Measurements from ENCODE around the gene PSMD2.

Gene PSMD2

DNA sequence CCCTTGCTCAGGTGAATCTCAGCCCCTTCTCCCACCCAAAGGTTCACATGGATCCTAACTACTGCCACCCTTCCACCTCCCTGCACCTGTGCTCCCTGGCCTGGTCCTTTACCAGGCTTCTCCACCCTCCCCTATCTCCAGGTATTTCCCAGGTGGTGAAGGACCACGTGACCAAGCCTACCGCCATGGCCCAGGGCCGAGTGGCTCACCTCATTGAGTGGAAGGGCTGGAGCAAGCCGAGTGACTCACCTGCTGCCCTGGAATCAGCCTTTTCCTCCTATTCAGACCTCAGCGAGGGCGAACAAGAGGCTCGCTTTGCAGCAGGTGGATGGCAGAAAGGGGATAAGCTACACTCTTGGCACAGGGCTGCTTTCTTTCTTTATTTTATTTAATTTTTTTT, 42.9 kb downstream of the PSMD2 start:
- DNase-seq: no peak

DNA sequence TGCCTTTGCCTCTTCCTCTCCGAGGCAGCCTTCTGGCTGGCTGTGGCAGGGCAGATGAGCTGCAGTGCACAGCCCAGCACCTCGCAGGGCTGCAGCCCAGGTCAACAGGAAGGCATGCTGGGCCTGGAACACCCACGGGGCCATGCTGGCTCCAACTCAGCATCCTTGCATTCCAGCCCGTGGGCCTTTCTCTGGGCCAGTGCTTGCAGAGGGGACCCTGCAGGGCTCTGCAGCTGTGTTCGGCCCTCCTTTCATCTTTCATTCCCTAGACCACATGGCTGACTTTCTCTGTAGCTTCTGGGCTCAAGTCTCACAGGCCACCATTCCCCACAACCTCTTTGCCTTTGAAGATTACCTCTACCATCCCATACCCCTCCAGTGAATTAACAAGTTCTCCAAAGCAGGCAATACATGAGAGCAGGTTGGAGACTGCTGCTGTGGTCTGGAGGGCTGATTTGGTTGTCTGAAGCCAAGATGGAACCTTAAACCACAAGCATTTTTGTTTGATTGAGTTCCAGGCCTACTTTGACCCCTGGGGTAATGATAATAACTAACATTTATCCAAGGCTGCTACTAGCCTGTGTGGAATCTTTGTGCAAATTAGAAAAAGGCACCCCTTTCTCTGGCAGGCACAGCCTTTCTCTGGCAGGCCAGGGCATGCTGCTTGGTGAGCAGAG, 44.3 kb downstream of the PSMD2 start:
- DNase-seq: no peak

DNA sequence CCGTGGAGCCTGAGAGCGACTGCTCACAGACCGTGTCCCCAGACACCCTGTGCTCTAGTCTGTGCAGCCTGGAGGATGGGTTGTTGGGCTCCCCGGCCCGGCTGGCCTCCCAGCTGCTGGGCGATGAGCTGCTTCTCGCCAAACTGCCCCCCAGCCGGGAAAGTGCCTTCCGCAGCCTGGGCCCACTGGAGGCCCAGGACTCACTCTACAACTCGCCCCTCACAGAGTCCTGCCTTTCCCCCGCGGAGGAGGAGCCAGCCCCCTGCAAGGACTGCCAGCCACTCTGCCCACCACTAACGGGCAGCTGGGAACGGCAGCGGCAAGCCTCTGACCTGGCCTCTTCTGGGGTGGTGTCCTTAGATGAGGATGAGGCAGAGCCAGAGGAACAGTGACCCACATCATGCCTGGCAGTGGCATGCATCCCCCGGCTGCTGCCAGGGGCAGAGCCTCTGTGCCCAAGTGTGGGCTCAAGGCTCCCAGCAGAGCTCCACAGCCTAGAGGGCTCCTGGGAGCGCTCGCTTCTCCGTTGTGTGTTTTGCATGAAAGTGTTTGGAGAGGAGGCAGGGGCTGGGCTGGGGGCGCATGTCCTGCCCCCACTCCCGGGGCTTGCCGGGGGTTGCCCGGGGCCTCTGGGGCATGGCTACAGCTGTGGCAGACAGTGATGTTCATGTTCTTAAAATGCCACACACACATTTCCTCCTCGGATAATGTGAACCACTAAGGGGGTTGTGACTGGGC, 45.7 kb downstream of the PSMD2 start:
- DNase-seq: no peak

DNA sequence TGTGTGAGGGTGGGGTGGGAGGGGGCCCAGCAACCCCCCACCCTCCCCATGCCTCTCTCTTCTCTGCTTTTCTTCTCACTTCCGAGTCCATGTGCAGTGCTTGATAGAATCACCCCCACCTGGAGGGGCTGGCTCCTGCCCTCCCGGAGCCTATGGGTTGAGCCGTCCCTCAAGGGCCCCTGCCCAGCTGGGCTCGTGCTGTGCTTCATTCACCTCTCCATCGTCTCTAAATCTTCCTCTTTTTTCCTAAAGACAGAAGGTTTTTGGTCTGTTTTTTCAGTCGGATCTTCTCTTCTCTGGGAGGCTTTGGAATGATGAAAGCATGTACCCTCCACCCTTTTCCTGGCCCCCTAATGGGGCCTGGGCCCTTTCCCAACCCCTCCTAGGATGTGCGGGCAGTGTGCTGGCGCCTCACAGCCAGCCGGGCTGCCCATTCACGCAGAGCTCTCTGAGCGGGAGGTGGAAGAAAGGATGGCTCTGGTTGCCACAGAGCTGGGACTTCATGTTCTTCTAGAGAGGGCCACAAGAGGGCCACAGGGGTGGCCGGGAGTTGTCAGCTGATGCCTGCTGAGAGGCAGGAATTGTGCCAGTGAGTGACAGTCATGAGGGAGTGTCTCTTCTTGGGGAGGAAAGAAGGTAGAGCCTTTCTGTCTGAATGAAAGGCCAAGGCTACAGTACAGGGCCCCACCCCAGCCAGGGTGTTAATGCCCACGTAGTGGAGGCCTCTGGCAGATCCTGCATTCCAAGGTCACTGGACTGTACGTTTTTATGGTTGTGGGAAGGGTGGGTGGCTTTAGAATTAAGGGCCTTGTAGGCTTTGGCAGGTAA, 46.5 kb downstream of the PSMD2 start:
- DNase-seq: no peak

DNA sequence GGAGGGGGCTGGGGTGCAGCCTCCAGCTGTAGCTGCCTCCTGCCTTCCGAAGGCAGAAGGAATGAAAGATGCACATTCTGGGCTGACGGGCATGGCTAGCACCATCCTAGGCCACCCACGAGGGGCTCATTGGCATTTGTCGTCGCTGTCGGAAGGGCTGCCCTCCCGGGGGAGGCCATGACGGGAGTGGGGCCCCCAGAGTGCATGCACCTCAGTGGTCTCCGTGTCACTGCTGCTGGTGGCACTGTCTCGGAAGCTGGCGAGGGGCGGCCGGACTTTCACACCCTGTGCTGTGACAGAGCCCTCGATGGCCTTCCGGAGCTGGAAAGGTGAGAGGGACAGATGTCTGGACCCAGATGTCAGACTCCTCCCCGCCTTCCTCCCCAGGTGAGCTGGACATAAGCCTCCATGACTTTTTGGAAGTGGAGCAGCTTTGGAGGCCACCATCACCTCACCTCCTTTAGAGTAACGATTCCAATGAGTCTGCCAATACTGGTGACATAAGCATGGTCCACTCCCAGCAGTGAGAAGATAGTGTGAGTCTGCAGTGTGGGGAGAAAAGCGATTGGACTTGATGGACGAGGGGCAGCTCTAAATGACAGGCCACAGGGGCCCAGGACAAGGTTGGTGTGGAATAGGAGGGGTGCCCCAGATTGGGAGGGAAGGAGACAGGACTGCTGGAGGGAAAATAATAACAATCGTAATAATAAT, 47.6 kb downstream of the PSMD2 start:
- DNase-seq: no peak

DNA sequence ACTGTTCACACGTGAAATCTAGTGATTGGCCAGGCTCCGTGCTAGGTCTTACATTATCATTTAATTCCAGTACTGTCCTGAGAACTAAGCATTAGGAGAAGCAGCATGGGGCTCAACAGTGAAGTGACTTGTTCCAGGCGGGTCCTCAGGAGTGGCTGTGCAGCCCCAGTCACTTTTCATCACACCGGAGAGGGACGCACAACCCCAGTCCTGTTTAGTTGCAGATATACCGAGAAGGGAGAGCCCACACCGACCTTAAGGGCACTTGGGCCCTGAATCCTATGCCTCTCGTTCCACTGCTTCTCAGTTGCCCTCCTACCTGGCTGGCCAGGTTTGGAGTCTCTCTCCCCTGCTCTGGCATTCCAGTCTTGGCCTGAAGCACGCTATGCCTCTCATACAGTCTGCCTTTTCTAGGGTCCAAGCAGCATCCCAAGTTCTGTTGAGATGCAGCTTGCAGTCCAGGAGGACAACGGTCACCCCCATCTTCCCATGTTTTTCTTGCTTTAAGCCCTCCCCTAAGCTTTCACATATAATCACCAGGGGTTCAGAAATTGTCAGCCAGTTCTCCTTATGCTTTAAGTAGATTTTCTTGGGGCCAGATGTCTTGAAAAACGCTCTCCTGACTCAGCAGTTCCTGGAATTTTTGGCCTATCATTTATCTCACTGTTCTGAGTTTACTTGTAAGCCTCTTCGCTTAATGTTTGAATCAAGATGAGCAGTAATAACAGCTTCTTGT, 48.4 kb downstream of the PSMD2 start:
- no peak for DNase-seq

DNA sequence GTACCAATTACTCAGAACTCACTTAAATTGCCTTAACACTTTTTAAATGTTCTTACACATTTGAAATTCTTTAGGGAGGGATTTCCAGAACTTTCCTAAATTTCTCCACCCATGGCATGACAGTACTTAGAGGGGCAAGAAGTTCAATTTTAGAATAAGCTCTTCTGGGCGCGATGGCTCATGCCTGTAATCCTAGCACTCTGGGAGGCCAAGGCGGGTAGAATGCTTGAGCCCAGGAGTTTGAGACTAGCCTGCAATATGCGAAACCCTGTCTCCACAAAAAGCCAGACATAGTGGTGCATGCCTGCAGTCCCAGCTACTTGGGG, 49.0 kb downstream of the PSMD2 start:
- DNase-seq: no peak

DNA sequence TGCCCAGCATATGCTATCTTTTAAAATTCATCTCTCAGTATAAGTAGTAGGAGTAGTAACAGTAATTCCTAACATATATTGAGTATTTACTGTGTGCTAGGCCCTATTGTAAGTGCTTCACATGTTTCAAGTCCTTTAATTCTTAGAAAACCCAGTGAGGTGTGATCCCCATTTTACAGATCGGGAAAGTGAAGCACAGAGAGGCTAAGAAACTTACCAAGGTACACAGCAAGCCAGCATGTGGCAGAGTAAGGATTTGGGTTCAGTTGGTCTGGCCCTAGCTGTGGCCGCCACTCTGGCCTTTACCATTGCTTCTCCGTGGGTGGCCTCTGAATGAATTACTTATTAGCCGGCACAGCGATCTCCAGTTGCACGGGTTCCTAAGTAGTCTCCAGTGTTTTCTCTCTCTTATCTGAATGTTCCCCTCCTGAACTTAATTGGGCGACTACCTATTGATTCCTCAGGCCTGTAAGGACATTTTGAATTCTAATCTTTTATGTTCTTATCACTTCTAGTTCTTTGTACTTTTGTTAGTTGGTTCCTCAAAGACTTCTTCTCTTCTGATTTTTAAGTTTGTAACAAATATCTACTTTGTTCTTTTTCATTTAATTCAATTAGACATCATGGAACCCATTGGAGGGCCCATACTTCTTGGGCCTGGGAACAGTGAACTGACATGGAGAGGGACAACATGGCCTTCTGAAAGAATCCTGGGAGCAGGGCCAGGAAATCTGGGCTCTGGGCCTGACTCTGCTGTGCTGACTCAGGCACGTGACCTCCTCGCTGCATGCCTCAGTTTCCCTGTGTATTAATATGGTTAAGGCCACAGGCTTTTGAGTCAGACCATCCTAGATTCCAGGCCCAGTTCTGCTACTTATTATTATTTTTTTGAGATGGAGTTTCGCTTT, 50.8 kb downstream of the PSMD2 start:
- DNase-seq: no peak

DNA sequence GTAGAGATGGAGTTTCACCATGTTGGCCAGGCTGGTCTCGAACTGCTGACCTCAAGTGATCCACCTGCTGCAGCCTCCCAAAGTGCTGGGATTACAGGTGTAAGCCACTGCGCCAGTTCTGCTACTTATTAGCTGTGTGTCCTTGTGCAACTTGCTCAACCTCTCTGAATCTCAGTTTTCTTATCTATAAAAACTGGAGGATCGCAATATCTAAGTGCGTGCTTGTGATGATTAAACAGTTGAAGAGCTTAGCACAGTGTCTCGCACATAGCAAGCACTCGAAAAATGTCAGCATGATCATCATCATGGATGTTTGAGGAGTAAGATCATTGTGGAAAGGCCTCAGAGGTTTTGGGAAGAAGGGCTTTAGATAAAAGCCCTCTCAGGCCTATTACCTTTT, 51.6 kb downstream of the PSMD2 start:
- no peak for DNase-seq

DNA sequence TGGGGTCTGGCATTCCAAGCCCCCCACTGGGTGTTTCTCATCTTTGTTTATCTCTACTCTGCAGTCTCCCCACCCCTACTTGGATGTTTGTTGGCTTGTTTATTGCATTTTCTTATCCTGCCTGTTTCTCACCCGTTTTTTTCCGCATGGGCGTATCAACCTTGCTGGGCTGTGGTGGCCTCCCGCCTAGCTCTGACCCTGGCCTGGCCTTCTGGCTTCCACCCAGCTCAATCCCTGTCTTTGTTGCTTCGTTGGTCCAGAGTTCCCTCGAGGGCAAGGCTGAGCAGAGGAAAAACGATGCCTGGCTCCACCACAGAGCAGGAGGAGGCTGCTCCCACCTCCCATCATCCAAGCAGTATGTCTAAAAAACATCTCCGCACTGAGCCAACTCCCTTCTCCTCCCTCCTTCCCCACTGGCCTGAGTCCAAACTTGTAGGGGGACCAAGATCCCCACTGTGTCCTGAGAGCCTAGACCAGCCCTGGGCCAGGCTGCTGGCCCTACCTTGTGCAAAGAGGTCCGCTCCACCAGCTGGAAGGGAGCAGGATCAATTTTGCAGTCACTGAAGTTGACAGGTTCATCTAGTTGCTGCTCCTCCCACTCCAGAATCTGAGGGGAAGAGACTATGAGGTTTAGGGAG, 52.6 kb downstream of the PSMD2 start:
- no peak for DNase-seq

DNA sequence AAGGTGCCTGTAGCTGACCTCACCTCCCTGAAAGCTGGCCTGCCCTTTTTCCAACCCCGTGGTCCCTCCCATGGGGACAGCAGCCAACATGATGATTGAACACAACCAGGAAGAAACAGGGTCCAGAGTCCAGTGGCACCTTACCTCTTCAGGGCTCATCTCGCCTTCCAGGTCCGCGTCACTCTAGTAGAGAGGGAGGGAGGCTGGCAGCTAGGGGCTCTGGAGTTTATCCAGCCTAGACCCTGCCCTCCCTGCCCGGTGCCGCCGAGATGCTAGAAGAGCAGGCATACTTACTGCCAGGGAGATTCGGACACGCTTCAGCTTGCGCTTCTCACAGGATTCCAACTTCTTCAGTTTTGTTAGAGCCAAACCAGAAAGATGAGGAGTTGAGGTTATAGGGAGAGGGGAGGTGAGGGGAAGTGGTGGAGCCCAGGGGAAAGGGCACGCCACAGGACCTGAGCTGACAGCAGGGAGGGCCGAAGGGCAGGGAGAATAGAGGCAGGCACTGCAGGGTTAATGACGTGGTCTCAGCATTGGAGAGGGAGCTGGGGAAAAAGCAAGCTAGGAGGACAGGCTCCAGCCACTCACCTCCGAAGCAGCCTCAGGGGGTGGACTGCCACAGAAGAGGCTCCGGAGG, 53.2 kb downstream of the PSMD2 start:
- DNase-seq: no peak

DNA sequence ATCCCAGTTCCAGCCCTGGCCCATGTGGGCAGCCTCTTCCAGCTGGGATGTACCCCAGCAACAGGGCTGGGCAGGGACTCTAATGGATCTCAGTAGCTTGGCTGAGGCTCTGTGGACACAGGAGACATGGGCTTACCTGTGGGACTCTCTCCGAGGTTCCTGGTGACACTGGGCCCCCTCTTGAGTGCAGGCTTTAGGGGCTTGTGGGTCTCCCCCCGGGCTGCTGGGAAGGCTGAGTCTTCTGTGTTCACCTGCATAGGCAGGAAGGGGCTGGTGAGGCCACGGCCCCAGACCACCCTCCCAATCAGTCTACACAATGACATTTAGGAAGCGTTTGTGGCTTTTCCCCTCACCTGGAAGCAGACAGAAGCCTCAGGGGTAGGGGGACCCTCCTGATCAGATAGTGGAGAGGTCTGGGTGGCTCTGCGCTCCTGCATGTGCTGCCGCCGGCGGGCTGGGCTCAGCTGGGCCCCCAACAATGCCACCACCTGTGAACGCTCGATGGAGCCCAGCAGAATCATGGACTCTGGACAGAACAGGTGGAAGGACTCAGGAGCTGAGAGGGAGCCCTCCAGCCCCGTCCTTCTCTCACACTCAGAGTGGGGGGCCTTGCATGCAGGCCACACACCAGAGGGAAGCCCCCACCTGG, 54.0 kb downstream of the PSMD2 start:
- no peak for DNase-seq

DNA sequence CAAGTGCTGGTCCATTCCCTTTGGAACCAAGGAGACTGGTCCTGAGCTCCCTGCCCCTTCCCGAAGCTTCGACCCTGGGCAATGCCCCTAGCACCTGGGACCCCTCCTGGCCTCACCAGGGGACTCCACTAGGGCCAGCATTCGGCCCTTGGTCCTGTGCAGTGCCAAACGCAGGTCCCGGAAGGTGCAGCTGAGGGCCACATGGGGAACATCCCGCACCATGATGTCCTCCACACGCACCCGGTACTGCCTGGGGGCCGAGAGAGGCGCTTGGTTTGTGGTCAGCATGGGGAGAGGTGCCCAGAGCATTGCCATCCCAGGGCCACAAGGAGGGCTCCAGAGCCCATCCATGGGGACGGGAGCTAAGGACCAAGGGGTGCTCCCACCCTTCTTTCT, 54.5 kb downstream of the PSMD2 start:
- no peak for DNase-seq

DNA sequence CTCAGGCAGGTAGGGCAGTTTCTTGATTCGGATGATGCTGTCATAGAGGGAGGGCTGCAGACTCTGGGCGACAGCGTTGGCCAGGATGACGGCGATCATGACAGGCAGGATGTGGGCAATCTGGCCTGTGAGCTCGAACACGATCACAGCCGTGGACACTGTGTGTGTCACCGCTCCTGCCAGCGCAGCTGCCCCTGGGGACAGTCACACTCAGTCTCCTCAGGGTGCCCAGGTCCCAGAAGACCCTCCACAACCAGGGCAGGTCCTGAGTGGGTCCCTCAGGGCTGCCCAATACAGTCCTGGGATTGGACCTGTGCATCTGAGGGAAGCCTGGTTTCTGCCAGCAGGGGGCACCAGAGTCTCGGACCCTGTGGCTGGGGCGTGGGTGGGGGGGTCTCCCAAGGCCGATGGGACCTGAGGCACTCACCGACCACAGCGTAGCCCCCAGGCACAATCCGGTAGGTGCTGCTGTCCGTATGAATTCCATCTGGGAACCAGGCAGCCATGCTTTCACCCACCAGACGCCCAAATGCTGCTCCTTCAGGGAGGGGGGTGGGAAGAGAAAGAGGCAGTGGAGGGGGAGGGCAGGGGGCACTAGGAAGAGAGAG, 55.2 kb downstream of the PSMD2 start:
- DNase-seq: peak; percentile 64

DNA sequence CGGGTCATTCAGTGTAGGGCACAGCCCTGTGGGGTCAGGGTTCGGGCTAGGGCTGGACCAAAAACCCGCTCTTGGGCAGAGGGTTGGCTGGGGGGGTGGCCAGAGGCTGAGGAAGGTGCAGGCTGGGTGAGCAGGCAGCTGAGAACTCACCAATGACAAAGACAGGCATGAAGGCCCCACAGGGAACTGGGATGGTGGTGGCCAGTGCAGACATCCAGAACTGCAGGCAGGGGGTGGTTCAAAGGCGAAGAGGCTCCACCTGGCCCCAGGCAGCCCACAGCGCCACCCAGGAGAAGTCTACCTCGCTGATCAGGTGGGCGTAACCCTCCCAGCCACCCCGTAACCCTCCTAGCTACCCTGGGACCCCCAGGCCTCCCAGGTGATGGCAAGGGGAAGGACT, 55.7 kb downstream of the PSMD2 start:
- DNase-seq: no peak

DNA sequence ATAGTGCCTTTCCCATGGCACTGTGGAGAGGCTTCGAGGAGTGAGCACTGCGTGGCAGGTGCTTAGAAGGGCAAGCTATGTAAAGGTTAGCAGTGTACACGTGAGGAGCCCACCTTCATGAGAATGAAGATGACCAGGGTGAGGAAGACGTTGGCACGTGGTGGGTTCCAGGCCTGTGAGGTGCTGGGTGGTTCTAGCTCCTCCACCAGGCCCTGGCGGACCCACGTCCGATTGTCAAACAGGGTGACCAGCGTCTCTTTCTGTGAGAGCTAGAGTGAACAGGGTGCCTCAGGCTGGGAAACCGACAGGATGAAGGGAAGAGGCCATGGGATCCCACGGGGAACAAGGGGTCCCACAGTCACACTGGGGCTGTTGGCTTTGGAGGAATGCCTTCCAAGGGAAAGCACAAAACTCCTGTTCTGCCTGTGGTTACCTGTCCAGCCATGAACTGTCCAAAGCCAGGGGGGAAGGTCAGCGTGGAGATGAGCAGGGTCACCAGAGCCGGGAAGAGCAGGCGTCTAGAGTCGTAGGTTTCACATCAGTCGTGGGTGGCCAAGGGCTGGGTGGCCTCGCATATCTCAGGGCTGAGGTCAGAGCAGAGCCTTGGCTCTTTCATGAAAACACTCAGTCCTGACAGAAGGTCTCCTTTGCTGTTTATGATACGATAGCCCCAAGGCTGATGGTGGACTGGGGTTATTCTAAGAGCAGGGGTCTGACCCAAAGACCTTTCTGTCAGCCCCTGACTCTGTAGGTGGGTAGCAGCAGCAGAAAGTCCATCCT, 56.4 kb downstream of the PSMD2 start:
- no peak for DNase-seq

DNA sequence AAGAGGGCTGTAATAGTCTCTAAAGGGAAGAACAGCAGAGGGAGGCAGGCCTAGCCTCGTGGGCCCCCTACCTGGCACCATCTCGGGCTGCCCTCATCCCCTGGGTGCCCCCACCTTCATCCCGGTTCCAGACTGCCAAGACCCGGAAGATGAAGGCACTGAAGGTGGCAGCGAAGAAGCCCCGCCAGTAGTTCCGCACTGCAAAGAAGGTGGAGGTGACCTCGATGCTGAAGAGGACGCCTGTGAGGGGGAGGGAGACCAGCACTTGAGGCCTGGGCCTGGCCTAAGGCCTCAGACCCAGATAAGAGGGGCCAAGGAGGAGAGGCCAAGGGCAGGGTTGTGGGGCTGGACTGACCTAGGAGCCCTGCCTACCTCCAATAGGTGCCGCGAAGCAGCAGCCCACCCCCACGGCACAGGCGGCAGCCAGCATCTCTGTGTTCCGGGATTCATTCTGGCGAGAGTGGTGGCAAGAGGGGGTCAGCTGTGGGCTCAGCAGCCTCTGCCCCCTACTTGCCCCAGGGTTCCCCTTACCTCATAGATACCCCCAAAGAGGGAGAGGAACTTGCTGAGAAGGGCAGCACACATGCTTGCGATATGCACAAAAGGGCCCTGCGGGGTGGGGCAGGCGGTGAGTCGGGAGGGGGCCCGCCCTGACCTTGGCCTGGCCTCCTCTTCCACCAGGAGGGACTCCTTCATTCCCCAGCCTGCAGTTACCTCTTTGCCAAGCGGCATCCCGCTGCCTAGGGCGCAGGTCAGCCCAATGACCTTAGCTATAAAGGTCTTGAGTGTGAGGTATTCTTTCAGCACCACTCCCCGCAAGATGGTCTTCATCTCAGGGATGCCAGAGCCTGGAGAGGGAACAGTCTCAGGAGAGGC, 58.4 kb downstream of the PSMD2 start:
- DNase-seq: no peak
